ENCODE data around the gene MGAT5B. TPM values are rescaled to one million over a fixed set of nuclear protein-coding genes. Genes with fewer than 3 reads are reported as not detected.

MGAT5B gene
- total RNA-seq, 1 experiment from 2014 or later: 4.9 TPM

DNA sequence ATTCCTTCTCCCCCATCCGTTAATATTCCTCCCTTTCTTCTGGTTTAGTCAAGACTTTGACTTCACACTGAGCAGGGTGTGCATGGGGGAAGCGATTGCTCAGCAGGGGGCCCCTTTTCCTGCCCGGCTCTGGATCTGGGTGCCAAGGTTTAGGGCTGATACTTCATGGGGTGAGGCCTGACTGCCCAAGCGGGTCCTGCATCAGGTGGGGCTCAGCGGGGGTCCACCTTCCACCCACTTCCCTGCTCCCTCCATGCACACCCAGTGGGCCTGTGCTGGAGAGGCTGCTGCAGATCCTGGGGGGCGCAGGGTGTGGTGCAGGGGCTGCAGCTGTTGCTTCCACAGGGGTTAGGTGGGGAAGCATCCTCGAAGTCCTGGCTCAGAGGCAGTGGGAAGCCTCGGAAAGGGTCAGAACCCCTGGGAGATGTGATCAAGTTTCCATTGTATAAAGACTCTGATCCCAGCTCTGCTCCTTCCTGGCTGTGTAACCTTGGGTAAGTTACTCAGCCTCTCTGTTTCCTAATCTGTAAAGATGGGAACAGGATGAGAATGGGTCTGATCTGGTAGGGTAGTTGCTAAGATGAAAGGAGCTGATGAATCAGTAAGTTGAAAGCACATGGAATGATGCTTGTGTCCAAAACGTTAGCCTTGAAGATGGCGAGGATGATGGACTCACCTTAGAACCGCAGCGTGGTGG lies 53.3 kb downstream of the MGAT5B start:
- CTCF ChIA-PET: no interaction called here

GRCh38 chr17:76922084-76922483 lies 53.9 kb downstream of the MGAT5B start:
- Histone ChIP-seq H3K36me3 (ENCODE audit: low read depth, low read length) (no peaks in the 10 kb centered on the region), H3K9ac (ENCODE audit: low read length) (no peak overlapping the region), H4K20me1 (ENCODE audit: low read length) (no peaks in the 10 kb centered on the region), H3K9me2 (replicated peaks; ENCODE audit: low read length) (no peaks in the 10 kb centered on the region), H3K27ac (ENCODE audit: low read length) (no peak overlapping the region), H3F3A (ENCODE audit: low read length, unreplicated experiment) (no peaks in the 10 kb centered on the region), H3K4me2 (ENCODE audit: low read length) (no peak overlapping the region), H3K9me3 (ENCODE audit: low read length) (no peaks in the 10 kb centered on the region), H2AFZ (ENCODE audit: low read length) (no peak overlapping the region), H3K79me2 (ENCODE audit: low read length) (no peaks in the 10 kb centered on the region), H3K4me3 (ENCODE audit: low read length) (no peak overlapping the region), H3K27me3 (ENCODE audit: low read length) (no peaks in the 10 kb centered on the region), H3K4me1 (ENCODE audit: insufficient read depth, low read length) (no peaks in the 10 kb centered on the region)
- ATAC-seq (no peak), DNase-seq (no peak)
- CTCF ChIA-PET: no interaction called here
- POLR2A ChIA-PET (ENCODE audit: unreplicated experiment): interaction anchor here (0.6 kb wide), 1 partner anchor 40 kb away, joined by 3 read pairs; no protein-coding TSS in a partner anchor
- no peak for TF ChIP-seq EZH2phosphoT487 (IDR thresholded peaks at IDR 0.05; ENCODE audit: borderline replicate concordance, low read length)
- TF ChIP-seq, protein P1, sequence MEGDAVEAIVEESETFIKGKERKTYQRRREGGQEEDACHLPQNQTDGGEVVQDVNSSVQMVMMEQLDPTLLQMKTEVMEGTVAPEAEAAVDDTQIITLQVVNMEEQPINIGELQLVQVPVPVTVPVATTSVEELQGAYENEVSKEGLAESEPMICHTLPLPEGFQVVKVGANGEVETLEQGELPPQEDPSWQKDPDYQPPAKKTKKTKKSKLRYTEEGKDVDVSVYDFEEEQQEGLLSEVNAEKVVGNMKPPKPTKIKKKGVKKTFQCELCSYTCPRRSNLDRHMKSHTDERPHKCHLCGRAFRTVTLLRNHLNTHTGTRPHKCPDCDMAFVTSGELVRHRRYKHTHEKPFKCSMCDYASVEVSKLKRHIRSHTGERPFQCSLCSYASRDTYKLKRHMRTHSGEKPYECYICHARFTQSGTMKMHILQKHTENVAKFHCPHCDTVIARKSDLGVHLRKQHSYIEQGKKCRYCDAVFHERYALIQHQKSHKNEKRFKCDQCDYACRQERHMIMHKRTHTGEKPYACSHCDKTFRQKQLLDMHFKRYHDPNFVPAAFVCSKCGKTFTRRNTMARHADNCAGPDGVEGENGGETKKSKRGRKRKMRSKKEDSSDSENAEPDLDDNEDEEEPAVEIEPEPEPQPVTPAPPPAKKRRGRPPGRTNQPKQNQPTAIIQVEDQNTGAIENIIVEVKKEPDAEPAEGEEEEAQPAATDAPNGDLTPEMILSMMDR (conservative IDR thresholded peaks at IDR 0.05; ENCODE audit: low read depth, low read length): no peak
- TF ChIP-seq EZH2 (IDR thresholded peaks at IDR 0.05; ENCODE audit: low read length, unreplicated experiment): no peak
- BruUV-seq (replicated peaks): no TSS peak
- intact Hi-C loops (cut with micrococcal nuclease): no loop called here

More for the DNA sequence above, 53.3 kb downstream of the MGAT5B start:
- no peak overlapping the region for H2AFZ ChIP-seq (ENCODE audit: low read length)
- TF ChIP-seq EZH2 (IDR thresholded peaks at IDR 0.05; ENCODE audit: low read length, unreplicated experiment): no peak
- TF ChIP-seq EZH2phosphoT487 (IDR thresholded peaks at IDR 0.05; ENCODE audit: borderline replicate concordance, low read length): no peak
- H3K9me3 ChIP-seq (ENCODE audit: low read length): no peaks in the 10 kb centered on the region
- H3K4me1 ChIP-seq (ENCODE audit: insufficient read depth, low read length): no peaks in the 10 kb centered on the region
- H3K9me2 ChIP-seq (replicated peaks; ENCODE audit: low read length): no peaks in the 10 kb centered on the region
- H3K4me2 ChIP-seq (ENCODE audit: low read length): no peak overlapping the region
- H3K36me3 ChIP-seq (ENCODE audit: low read depth, low read length): no peaks in the 10 kb centered on the region
- no peak for ATAC-seq
- no peak overlapping the region for H3K9ac ChIP-seq (ENCODE audit: low read length)
- BruUV-seq (replicated peaks): no TSS peak
- no peak overlapping the region for H3K27ac ChIP-seq (ENCODE audit: low read length)
- intact Hi-C loops (cut with micrococcal nuclease): no loop called here
- H3K4me3 ChIP-seq (ENCODE audit: low read length): no peak overlapping the region
- POLR2A ChIA-PET (ENCODE audit: unreplicated experiment): no interaction called here
- no peak for DNase-seq
- no peaks in the 10 kb centered on the region for H3K79me2 ChIP-seq (ENCODE audit: low read length)
- H4K20me1 ChIP-seq (ENCODE audit: low read length): no peaks in the 10 kb centered on the region
- H3F3A ChIP-seq (ENCODE audit: low read length, unreplicated experiment): no peaks in the 10 kb centered on the region
- no peaks in the 10 kb centered on the region for H3K27me3 ChIP-seq (ENCODE audit: low read length)

- no peak overlapping the region for H3K4me3 ChIP-seq (ENCODE audit: low read length)
- no peak overlapping the region for H3K4me2 ChIP-seq (ENCODE audit: low read length)
- no peaks in the 10 kb centered on the region for H4K20me1 ChIP-seq (ENCODE audit: low read length)
- no peaks in the 10 kb centered on the region for H3K36me3 ChIP-seq (ENCODE audit: low read depth, low read length)
- BruUV-seq (replicated peaks): no TSS peak
- H3K79me2 ChIP-seq (ENCODE audit: low read length): no peaks in the 10 kb centered on the region
- intact Hi-C loops (cut with micrococcal nuclease): no loop called here
- H3K27ac ChIP-seq (ENCODE audit: low read length): no peak overlapping the region
- H2AFZ ChIP-seq (ENCODE audit: low read length): no peak overlapping the region
- no peaks in the 10 kb centered on the region for H3F3A ChIP-seq (ENCODE audit: low read length, unreplicated experiment)
- H3K9ac ChIP-seq (ENCODE audit: low read length): no peak overlapping the region
- no peaks in the 10 kb centered on the region for H3K4me1 ChIP-seq (ENCODE audit: insufficient read depth, low read length)
- ChIA-PET POLR2A (ENCODE audit: unreplicated experiment) (no interaction called here), CTCF (no interaction called here)
- H3K27me3 ChIP-seq (ENCODE audit: low read length): no peaks in the 10 kb centered on the region
- ATAC-seq (no peak), DNase-seq (no peak)
- TF ChIP-seq EZH2 (IDR thresholded peaks at IDR 0.05; ENCODE audit: low read length, unreplicated experiment) (no peak), EZH2phosphoT487 (IDR thresholded peaks at IDR 0.05; ENCODE audit: borderline replicate concordance, low read length) (no peak)
- TF ChIP-seq, protein P1 (conservative IDR thresholded peaks at IDR 0.05; ENCODE audit: low read depth, low read length): no peak
- H3K9me3 ChIP-seq (ENCODE audit: low read length): no peaks in the 10 kb centered on the region
- H3K9me2 ChIP-seq (replicated peaks; ENCODE audit: low read length): no peaks in the 10 kb centered on the region
Observed at GRCh38 chr17:76922967-76923366, 54.8 kb downstream of the MGAT5B start.
